Peyer's patch (tissue), 4 donors: ENCODE measurements around the gene CHSY1. TPM values are rescaled to one million over a fixed set of nuclear protein-coding genes. Genes with fewer than 3 reads are reported as not detected.

Experiments
- DNase-seq, 3 donors: peaks; one replicate each; pipeline ENCODE4 v3.0.0-alpha.2; 2017 to 2019
- H3K27ac ChIP-seq, 4 donors: fragments of 200-600 bp; sonication (generic); one replicate each; pipeline ENCODE4 v1.5.1; 2016 to 2019
- H3K27me3 ChIP-seq, 2 donors: fragments of 200-600 bp; sonication (generic); one replicate each; pipeline ENCODE4 v1.5.1; 2019
- H3K36me3 ChIP-seq, 3 donors: fragments of 200-600 bp; sonication (generic); one replicate each; pipeline ENCODE4 v1.5.1; 2016 to 2019
- H3K4me1 ChIP-seq, 4 donors: fragments of 200-600 bp; sonication (generic); one replicate each; pipeline ENCODE4 v1.5.1; 2016 to 2019
- H3K4me3 ChIP-seq, 4 donors: fragments of 200-600 bp; sonication (generic); 1 replicate in 3 of 4; 2 replicates in 1 of 4; pipeline ENCODE4 v1.5.1; 2016 to 2019; ENCODE audit warnings: mild to moderate bottlenecking in 1 of 4
- H3K9me3 ChIP-seq, 4 donors: fragments of 200-600 bp; sonication (generic); one replicate each; pipeline ENCODE4 v1.5.1; 2016 to 2019; ENCODE audit warnings: mild to moderate bottlenecking in 1 of 4
- POLR2A ChIP-seq, 2 donors: fragments of 450-650 bp; IDR thresholded peaks; one replicate each; pipeline ENCODE4 v1.5.1; 2017; ENCODE audit warnings: antibody characterized with exemption in 2 of 2, mild to moderate bottlenecking in 2 of 2, moderate library complexity in 2 of 2
- total RNA-seq, 4 donors: library from RNA; depleted of rRNA; stranded (reverse); fragments of >200 nt; gene quantifications; one replicate each; pipeline ENCODE4 v1.1.0, GENCODE V29; 2016
- TF ChIP-seq, protein P1 (sequence below), 6 experiments: fragments of 450-650 bp in 4 of 6; fragments of 200-600 bp in 2 of 6; sonication (generic) in 1 of 6; IDR thresholded peaks; one replicate each; pipeline ENCODE4 v1.5.1; 2017 to 2019; ENCODE audit warnings: antibody characterized with exemption in 6 of 6, mild to moderate bottlenecking in 3 of 6, moderate library complexity in 1 of 6

The CHSY1 gene
- total RNA-seq, 4 donors from 2014 or later, result 8.1 to 31.4 (median 9.3) TPM

DNA sequence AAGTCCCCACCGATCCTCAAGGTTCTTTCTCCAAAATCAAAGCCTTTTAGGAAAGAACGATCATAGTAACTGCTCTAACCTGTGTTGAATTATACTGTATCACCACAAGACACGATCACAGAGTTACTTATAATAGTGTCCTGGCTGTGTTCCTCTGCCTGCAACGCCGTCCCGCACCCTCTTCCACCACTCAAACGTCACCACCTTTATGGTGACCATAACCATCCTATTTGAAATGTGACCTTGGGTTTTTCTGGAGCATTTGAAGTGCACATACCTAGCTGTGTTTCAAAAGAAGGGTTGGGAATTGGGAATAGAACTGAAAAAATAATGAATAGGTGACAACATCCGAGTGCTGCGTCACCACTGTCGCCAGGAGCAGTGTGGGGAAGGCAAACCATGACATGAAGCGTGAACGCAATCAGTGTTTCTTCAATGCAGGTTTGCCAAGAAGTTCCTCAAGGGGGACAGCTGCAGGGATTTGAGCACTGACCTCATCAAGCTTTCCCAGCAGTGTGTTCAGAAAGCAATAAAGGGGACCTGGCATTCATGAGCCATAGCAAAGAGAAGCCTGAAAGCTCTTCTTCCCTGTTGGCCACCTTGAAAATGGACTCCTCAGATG is 26.2 kb upstream of the CHSY1 start:
- DNase-seq, result no peak
- TF ChIP-seq, protein P1, sequence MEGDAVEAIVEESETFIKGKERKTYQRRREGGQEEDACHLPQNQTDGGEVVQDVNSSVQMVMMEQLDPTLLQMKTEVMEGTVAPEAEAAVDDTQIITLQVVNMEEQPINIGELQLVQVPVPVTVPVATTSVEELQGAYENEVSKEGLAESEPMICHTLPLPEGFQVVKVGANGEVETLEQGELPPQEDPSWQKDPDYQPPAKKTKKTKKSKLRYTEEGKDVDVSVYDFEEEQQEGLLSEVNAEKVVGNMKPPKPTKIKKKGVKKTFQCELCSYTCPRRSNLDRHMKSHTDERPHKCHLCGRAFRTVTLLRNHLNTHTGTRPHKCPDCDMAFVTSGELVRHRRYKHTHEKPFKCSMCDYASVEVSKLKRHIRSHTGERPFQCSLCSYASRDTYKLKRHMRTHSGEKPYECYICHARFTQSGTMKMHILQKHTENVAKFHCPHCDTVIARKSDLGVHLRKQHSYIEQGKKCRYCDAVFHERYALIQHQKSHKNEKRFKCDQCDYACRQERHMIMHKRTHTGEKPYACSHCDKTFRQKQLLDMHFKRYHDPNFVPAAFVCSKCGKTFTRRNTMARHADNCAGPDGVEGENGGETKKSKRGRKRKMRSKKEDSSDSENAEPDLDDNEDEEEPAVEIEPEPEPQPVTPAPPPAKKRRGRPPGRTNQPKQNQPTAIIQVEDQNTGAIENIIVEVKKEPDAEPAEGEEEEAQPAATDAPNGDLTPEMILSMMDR (IDR thresholded peaks at IDR 0.05), result no peak
- TF ChIP-seq POLR2A (IDR thresholded peaks at IDR 0.05), result no peak
- Histone ChIP-seq H3K4me3 (peak overlapping the region; percentile 70 to 99 (median 92)), H3K36me3 (peaks cover 0 to 51% (median 0%) of the 10 kb centered on the region in 3 donors), H3K27me3 (no peaks in the 10 kb centered on the region), H3K9me3 (no peaks in the 10 kb centered on the region), H3K27ac (peak overlapping the region; percentile 87 to 99 (median 92)), H3K4me1 (peaks cover 2 to 26% (median 6%) of the 10 kb centered on the region in 4 donors)

DNA sequence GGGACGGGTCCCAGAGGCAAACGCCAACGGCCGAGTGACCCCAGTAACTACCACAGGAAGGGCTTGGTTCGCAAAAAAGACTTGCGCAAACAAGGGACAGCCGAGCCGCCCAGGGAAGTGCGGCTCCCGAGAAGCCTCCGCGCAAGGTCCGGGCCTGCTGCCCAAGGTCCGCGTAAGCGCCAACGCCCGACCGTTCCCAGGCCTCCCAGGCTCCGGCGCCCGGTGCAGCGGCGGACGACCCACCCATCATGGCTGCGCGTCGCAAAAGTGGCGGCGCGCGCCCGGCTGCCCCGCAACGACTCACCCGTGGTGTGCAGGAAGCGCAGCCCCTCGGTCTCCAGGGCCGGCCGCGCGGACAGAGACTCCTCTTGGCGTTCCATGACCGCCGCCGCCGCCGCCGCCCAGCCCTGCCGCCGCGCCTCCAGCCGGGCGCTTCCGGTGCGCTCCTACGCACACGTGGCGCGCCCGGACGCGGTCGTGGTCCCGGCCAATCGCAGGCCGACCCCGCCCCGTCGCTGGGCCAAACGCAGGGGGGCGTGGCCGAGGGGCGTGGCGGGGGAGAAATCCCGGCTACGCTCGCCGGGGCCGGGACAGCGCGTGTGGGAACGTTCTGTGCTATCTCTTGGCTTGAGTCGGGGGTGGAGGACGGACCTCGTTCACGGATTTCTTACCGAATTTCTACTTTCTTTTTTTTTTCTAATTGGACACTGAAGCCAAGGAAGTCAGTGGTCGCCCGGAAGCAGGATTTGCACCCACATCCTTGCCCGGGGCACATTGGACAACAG is 25.4 kb upstream of the CHSY1 start, which contains the start of gene SELENOS:
TSS of gene SELENOS (minus strand) at position 448 of the 785 bp plus-strand sequence. CDS start at position 380, 68 bp downstream.
- H3K27ac ChIP-seq, result peak within 1 kb of the TSS; percentile 87 to 99 (median 92)
- H3K27me3 ChIP-seq, result no peaks in the 10 kb centered on the region
- no peaks in the 10 kb centered on the region for H3K9me3 ChIP-seq
- H3K36me3 ChIP-seq, result peaks cover 0 to 51% (median 0%) of the 10 kb centered on the region in 3 donors
- peak; percentile 94 to 98 for TF ChIP-seq POLR2A (IDR thresholded peaks at IDR 0.05)
- TF ChIP-seq, protein P1 (IDR thresholded peaks at IDR 0.05), result no peak
- H3K4me3 ChIP-seq, result peak within 1 kb of the TSS; percentile 70 to 99 (median 92)
- H3K4me1 ChIP-seq, result peaks cover 2 to 26% (median 6%) of the 10 kb centered on the region in 4 donors
- peak; percentile 89 to 98 (median 96) for DNase-seq

DNA sequence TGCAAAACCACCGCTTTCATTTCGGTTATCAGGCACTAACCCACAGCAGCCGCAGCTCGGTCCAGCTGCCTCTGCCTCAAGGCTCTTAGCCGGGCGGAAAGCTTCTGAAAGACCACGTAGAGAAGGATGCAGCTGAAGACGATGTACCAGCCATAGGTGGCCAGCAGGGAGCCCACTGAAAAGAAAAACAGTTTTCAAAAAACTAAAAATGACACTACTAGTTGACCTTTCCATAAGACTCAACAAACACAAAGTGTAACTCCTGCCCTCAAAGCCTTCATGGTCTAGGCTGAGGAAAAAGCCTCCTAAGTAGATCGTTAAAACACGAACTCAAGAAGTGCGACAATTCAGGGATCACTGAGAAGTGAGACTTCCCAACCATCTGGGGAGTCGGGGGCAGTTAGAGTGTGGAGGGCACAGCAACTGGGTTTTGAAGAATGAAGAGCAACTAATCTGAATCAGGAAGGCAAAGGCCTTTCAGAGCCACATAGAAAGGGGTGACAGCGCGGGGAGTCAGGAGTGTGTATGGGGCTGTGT is 24.7 kb upstream of the CHSY1 start:
- H3K9me3 ChIP-seq, result no peaks in the 10 kb centered on the region
- TF ChIP-seq, protein P1 (IDR thresholded peaks at IDR 0.05), result peak in 5 of 6 experiments; percentile 26 to 47 (median 46)
- TF ChIP-seq POLR2A (IDR thresholded peaks at IDR 0.05), result no peak
- H3K36me3 ChIP-seq, result peaks cover 0 to 52% (median 0%) of the 10 kb centered on the region in 3 donors
- H3K4me3 ChIP-seq, result peak overlapping the region; percentile 70 to 99 (median 92)
- H3K27ac ChIP-seq, result peak overlapping the region; percentile 87 to 99 (median 92)
- no peak for DNase-seq
- peaks cover 2 to 26% (median 6%) of the 10 kb centered on the region in 4 donors for H3K4me1 ChIP-seq
- H3K27me3 ChIP-seq, result no peaks in the 10 kb centered on the region

DNA sequence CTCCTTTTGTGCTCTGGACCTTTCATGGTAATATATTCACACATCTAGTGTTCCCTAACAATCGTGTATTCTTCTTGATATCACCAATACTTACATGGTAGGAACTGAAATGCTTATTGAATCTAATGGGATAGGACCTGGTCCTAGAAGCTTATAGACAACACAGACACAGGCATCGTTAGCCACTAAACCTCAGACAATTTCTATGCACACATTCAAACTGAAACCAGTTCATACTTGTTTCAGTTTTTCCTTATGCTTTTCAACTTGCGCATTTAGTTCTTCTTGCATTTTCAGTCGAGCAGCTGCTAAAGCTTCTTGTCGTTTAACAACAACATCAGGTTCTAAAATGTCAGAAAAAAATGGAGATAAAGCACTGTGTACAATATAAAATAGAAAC is 23.2 kb upstream of the CHSY1 start:
- H3K4me1 ChIP-seq, result peaks cover 2 to 16% (median 6%) of the 10 kb centered on the region in 4 donors
- H3K27ac ChIP-seq, result no peak overlapping the region
- no peak for DNase-seq
- H3K9me3 ChIP-seq, result no peaks in the 10 kb centered on the region
- peaks cover 0 to 56% (median 0%) of the 10 kb centered on the region in 3 donors for H3K36me3 ChIP-seq
- no peaks in the 10 kb centered on the region for H3K27me3 ChIP-seq
- no peak overlapping the region for H3K4me3 ChIP-seq
- TF ChIP-seq POLR2A (IDR thresholded peaks at IDR 0.05), result no peak
- TF ChIP-seq, protein P1 (IDR thresholded peaks at IDR 0.05), result no peak

DNA sequence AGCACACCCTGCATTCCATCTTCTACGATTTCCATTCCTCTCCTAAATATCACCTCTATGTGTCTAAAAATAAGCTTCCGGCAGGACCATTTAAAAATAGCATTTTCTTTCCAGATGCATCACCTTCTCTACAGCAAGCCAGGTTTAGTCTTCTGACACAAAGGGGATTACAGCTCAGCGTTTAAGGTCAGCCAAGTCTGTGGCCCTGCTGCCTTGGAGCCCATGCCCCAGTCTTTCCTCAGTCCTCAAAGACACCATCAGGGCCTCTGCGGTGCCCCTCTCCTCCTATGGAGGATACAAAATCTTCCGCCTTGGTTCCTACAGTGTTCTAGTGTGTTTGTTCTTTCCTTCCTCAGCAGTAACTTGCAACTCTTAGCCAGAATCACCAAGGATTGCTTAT is 21.7 kb upstream of the CHSY1 start:
- H3K4me3 ChIP-seq, result no peak overlapping the region
- H3K36me3 ChIP-seq, result peaks cover 0 to 62% (median 0%) of the 10 kb centered on the region in 3 donors
- TF ChIP-seq POLR2A (IDR thresholded peaks at IDR 0.05), result no peak
- TF ChIP-seq, protein P1 (IDR thresholded peaks at IDR 0.05), result no peak
- H3K9me3 ChIP-seq, result no peaks in the 10 kb centered on the region
- H3K27ac ChIP-seq, result no peak overlapping the region
- H3K27me3 ChIP-seq, result no peaks in the 10 kb centered on the region
- peaks cover 2 to 16% (median 6%) of the 10 kb centered on the region in 4 donors for H3K4me1 ChIP-seq
- DNase-seq, result no peak
